Vagina (tissue), 2 donors: Measurements from ENCODE around the gene SLC23A2.

Source experiments
- POLR2A ChIP-seq, 2 donors: fragments of 450-650 bp; IDR thresholded peaks; one replicate each; pipeline ENCODE4 v1.6.1; 2017; ENCODE audit warnings: antibody characterized with exemption in 2 of 2, mild to moderate bottlenecking in 2 of 2, moderate library complexity in 2 of 2
- POLR2AphosphoS5 ChIP-seq, 2 donors: sonication (generic); formaldehyde crosslinking; IDR thresholded peaks; one replicate each; pipeline ENCODE4 v1.9.0; 2017; ENCODE audit warnings: antibody characterized with exemption in 2 of 2, mild to moderate bottlenecking in 2 of 2, low read depth in 1 of 2; ENCODE audit not compliant: insufficient read depth in 1 of 2
- TF ChIP-seq, protein P1 (sequence below), 3 experiments: fragments of 450-650 bp in 2 of 3; fragments of 200-600 bp in 1 of 3; sonication (generic) in 1 of 3; IDR thresholded peaks; one replicate each; pipeline ENCODE4 v1.5.1; 2017 to 2019; ENCODE audit warnings: antibody characterized with exemption in 3 of 3, mild to moderate bottlenecking in 2 of 3, moderate library complexity in 2 of 3

DNA sequence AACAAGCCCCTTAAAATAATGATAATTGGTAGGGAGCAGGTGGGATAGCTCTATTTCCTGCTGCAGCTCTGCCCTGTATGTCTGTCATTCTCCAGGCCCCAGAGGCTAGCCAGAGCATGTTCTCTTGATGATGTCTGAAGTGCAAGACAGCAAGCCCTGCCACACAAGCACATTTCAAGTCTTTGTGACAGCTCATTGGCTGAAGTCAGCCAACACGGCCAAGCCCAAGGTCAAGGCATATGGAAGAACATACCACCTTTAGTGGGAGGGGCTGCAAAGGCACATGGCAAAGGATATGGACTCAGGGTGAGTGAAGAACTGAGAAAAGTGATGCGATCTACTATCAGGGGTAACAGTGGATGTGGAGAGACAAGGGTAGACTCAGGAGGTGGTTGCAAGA is 163.6 kb downstream of the SLC23A2 start:
- TF ChIP-seq, protein P1, sequence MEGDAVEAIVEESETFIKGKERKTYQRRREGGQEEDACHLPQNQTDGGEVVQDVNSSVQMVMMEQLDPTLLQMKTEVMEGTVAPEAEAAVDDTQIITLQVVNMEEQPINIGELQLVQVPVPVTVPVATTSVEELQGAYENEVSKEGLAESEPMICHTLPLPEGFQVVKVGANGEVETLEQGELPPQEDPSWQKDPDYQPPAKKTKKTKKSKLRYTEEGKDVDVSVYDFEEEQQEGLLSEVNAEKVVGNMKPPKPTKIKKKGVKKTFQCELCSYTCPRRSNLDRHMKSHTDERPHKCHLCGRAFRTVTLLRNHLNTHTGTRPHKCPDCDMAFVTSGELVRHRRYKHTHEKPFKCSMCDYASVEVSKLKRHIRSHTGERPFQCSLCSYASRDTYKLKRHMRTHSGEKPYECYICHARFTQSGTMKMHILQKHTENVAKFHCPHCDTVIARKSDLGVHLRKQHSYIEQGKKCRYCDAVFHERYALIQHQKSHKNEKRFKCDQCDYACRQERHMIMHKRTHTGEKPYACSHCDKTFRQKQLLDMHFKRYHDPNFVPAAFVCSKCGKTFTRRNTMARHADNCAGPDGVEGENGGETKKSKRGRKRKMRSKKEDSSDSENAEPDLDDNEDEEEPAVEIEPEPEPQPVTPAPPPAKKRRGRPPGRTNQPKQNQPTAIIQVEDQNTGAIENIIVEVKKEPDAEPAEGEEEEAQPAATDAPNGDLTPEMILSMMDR (IDR thresholded peaks at IDR 0.05) = no peak
- TF ChIP-seq POLR2AphosphoS5 (IDR thresholded peaks at IDR 0.05; ENCODE audit: insufficient read depth in 1 of 2, low read depth in 1 of 2) = no peak
- no peak for TF ChIP-seq POLR2A (IDR thresholded peaks at IDR 0.05)
